Measurements from ENCODE around the gene UBE2D2. TPM values are rescaled to one million over a fixed set of nuclear protein-coding genes. Genes with fewer than 3 reads are reported as not detected.
"Not testable (repeated sequence)": the region's sequence is repeated elsewhere in the genome, so short reads cannot be mapped to it uniquely, and the experiment has no call there.

The UBE2D2 gene
- total RNA-seq (2022): 179 and 187 TPM in 2 replicates
- Bru-seq, nascent RNA: percentile 89 among the genes with signal in this experiment
- BruChase-seq, experiment 1, labeled RNA remaining after a 6-hour chase: percentile 89 among the genes with signal in this experiment
- percentile 88 among the genes with signal in this experiment for BruChase-seq, experiment 2, labeled RNA remaining after a 2-hour chase
- long read RNA-seq, transcript UBE2D2-202 (7 exons, 2,702 nt): major isoform, 202 of 257 reads
- long read RNA-seq, partial matches to known transcripts: 4 of 257 reads
- long read RNA-seq, other reads (novel, unspliced or antisense): 50 of 257 reads

- H3K27me3 Mint-ChIP-seq (ENCODE audit: unreplicated experiment): no peaks in the 10 kb centered on the region
- no peaks in the 10 kb centered on the region for H3K9me3 Mint-ChIP-seq (ENCODE audit: low read depth, unreplicated experiment)
- peak within 1 kb of the TSS; percentile 86 for H3K4me3 Mint-ChIP-seq (ENCODE audit: low read depth, unreplicated experiment)
- no peak for TF ChIP-seq CTCF (IDR thresholded peaks at IDR 0.05; ENCODE audit: unreplicated experiment)
- H3K36me3 Mint-ChIP-seq (ENCODE audit: insufficient read depth, unreplicated experiment): peaks cover 53% of the 10 kb centered on the region
- DNase-seq: peak; percentile 99
- intact Hi-C loops (cut with micrococcal nuclease; ENCODE audit: unreplicated experiment): loop anchor here (5.0 kb wide), 1 partner anchor 34 kb away; no protein-coding TSS in a partner anchor
- CTCF ChIA-PET: interaction anchor here (0.5 to 3.9 kb wide), 4 partner anchors 11 to 282 kb away, joined by 3 to 12 read pairs (median 4); no protein-coding TSS in a partner anchor
- H3K4me1 Mint-ChIP-seq (ENCODE audit: low read depth, unreplicated experiment): peaks cover 18% of the 10 kb centered on the region
- BruUV-seq (replicated peaks): TSS peak; percentile 93
- peak within 1 kb of the TSS; percentile 98 for H3K27ac Mint-ChIP-seq (ENCODE audit: unreplicated experiment)
These were observed at the start of gene UBE2D2 for GRCh38 chr5:139560752-139561654. TSS of gene UBE2D2 (plus strand) at chr5:139561339. CDS start at chr5:139561792, 453 bp downstream.

GRCh38 chr5:139512786-139513390 is 48.3 kb upstream of the UBE2D2 start:
- Mint-ChIP-seq H3K4me3 (ENCODE audit: low read depth, unreplicated experiment) (no peak overlapping the region), H3K9me3 (ENCODE audit: low read depth, unreplicated experiment) (no peaks in the 10 kb centered on the region), H3K27me3 (ENCODE audit: unreplicated experiment) (no peaks in the 10 kb centered on the region), H3K36me3 (ENCODE audit: insufficient read depth, unreplicated experiment) (peaks cover 9% of the 10 kb centered on the region), H3K4me1 (ENCODE audit: low read depth, unreplicated experiment) (peaks cover 12% of the 10 kb centered on the region), H3K27ac (ENCODE audit: unreplicated experiment) (no peak overlapping the region)
- intact Hi-C loops (cut with micrococcal nuclease; ENCODE audit: unreplicated experiment): loop anchor here (1.0 kb wide), 1 partner anchor 91 kb away; no protein-coding TSS in a partner anchor
- DNase-seq: no peak
- CTCF ChIA-PET: interaction anchor here (0.8 to 4.7 kb wide), 9 partner anchors 17 to 219 kb away, joined by 3 to 69 read pairs (median 4); partner anchors contain the start of genes STING1 and UBE2D2
- BruUV-seq (replicated peaks): no TSS peak
- no peak for TF ChIP-seq CTCF (IDR thresholded peaks at IDR 0.05; ENCODE audit: unreplicated experiment)

GRCh38 chr5:139513434-139513833 is 47.7 kb upstream of the UBE2D2 start:
- TF ChIP-seq CTCF (IDR thresholded peaks at IDR 0.05; ENCODE audit: unreplicated experiment): peak; percentile 93
- not testable (repeated sequence) for BruUV-seq (replicated peaks)
- CTCF ChIA-PET: interaction anchor here (0.8 to 4.7 kb wide), 9 partner anchors 17 to 125 kb away, joined by 3 to 69 read pairs (median 4); partner anchors contain the start of genes SPATA24, STING1 and UBE2D2

More at GRCh38 chr5:139513434-139513833, 47.7 kb upstream of the UBE2D2 start:
- H3K9me3 Mint-ChIP-seq (ENCODE audit: low read depth, unreplicated experiment); H3K4me3 Mint-ChIP-seq (ENCODE audit: low read depth, unreplicated experiment); H3K27me3 Mint-ChIP-seq (ENCODE audit: unreplicated experiment); H3K27ac Mint-ChIP-seq (ENCODE audit: unreplicated experiment): not testable (repeated sequence)
- H3K36me3 Mint-ChIP-seq (ENCODE audit: insufficient read depth, unreplicated experiment): peaks cover 13% of the 10 kb centered on the region
- peaks cover 12% of the 10 kb centered on the region for H3K4me1 Mint-ChIP-seq (ENCODE audit: low read depth, unreplicated experiment)
- intact Hi-C loops (cut with micrococcal nuclease; ENCODE audit: unreplicated experiment): loop anchor here (1.0 kb wide), 1 partner anchor 91 kb away; no protein-coding TSS in a partner anchor
- peak; percentile 92 for DNase-seq

Data from Calu3 (cell line).